Glutamatergic neuron (in vitro differentiated cells): ENCODE measurements around the gene RFX1. TPM values are rescaled to one million over a fixed set of nuclear protein-coding genes. Genes with fewer than 3 reads are reported as not detected.
"Not testable (repeated sequence)": the region's sequence is repeated elsewhere in the genome, so short reads cannot be mapped to it uniquely, and the experiment has no call there.

Source experiments
- DNase-seq: peaks from one replicate; pipeline ENCODE4 v3.0.0; 2022
- H3K27ac Mint-ChIP-seq: one replicate; pipeline ENCODE4 v1.8.0; 2020; ENCODE audit warnings: mild to moderate bottlenecking, mixed read lengths, inconsistent platforms; ENCODE audit not compliant: unreplicated experiment
- H3K27me3 Mint-ChIP-seq: one replicate; pipeline ENCODE4 v1.8.0; 2020; ENCODE audit warnings: mild to moderate bottlenecking, moderate library complexity, mixed read lengths, inconsistent platforms; ENCODE audit not compliant: unreplicated experiment
- H3K36me3 Mint-ChIP-seq: one replicate; pipeline ENCODE4 v1.8.0; 2020; ENCODE audit warnings: mild to moderate bottlenecking, mixed read lengths, inconsistent platforms; ENCODE audit not compliant: unreplicated experiment
- H3K4me1 Mint-ChIP-seq: one replicate; pipeline ENCODE4 v1.8.0; 2020; ENCODE audit warnings: mild to moderate bottlenecking, low read depth, mixed read lengths, inconsistent platforms; ENCODE audit not compliant: unreplicated experiment
- H3K4me3 Mint-ChIP-seq: one replicate; pipeline ENCODE4 v1.8.0; 2020; ENCODE audit warnings: mild to moderate bottlenecking, mixed read lengths, inconsistent platforms; ENCODE audit not compliant: unreplicated experiment
- H3K9me3 Mint-ChIP-seq: one replicate; pipeline ENCODE4 v1.8.0; 2020; ENCODE audit warnings: mild to moderate bottlenecking, moderate library complexity, mixed read lengths, inconsistent platforms; ENCODE audit not compliant: unreplicated experiment
- CTCF ChIP-seq: fragments of 200-600 bp; sonication (generic); IDR thresholded peaks from one replicate; pipeline ENCODE4 v1.5.0; 2021; ENCODE audit not compliant: partially characterized antibody, unreplicated experiment
- total RNA-seq: library from RNA; stranded (reverse); fragmentation: NEBNext Ultra II Directional; extraction: Animal tissue kit (Norgen Biotek cat#: 25700); gene quantifications from one replicate; pipeline ENCODE4 v1.2.1, GENCODE V29; 2021; ENCODE audit not compliant: unreplicated experiment

The RFX1 gene
- total RNA-seq, 1 donor from 2014 or later, result 9.4 TPM

DNA sequence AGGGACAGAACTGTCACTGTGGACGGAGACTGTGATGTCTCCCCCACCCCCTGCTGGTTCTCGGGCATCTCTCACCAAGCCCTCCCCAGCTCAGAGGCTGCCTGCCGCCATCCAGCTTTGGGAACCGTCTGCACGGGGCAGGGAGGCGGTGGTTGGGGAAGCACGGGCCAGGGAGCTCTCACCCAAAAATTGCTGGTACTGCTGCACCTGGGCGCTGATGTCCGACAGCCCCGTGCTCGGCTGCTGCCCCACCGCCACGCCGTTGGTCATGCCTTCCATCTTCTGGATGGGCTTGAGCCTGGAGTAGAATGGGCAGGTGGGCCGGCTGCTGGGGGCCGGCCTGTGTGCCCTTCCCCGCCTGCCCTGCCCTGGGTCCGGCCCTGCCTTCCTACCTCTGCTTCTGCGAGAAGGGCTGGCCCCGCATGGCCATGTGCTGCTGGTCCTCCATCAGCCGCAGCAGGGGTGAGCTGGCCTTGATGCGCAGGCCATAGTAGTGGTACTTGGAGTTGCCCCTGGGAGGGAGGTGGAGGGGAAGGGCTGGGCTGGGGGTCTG is 37.7 kb downstream of the RFX1 start:
- TF ChIP-seq CTCF, result no peak
- DNase-seq, result no peak
- Mint-ChIP-seq H3K4me1 (no peaks in the 10 kb centered on the region), H3K27ac (no peak overlapping the region), H3K36me3 (peaks cover 3% of the 10 kb centered on the region), H3K27me3 (peaks cover 1% of the 10 kb centered on the region), H3K9me3 (peaks cover 3% of the 10 kb centered on the region), H3K4me3 (no peak overlapping the region)

DNA sequence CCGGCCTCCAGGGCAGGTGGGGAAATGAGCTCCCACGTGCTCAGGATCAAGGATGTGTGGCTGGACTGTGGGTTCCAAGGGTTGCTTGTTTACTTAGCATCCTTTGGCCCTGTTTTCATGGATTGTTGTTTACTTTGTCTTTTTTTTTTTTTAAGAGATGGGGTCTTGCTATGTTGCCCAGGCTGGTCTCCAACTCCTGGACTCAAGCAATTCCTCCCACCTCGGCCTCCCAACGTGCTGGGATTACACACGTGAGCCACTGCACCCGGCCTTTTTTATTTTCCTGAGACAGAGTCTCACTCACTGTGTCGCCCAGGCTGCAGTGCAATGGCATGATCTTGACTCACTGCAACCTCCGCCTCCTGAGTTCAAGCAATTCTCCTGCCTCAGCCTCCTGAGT is 38.9 kb downstream of the RFX1 start:
- not testable (repeated sequence) for H3K27ac Mint-ChIP-seq, H3K9me3 Mint-ChIP-seq

DNA sequence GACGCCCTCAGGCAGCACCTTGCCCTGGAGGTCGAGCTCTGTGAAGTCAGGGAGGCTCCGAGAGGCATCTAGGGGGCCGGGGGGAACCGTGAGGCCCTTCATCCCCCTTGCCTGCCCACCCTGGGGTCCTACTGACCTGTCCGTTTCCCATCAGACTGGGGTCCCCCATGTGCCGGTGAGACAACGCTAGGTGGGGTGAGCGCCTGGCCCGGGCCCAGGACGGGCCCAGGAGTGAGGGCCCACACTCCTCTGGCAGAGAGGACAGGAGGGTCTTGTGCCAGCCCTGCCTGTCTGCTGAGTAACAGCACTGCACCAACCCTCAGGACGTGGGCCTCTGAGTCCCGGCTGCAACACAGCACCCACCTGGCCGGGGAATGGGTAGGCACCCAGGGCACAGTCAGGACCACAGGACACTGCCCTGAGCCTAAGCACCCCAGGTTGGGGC is 39.4 kb downstream of the RFX1 start:
- H3K27ac Mint-ChIP-seq, result no peak overlapping the region
- DNase-seq, result no peak
- TF ChIP-seq CTCF, result no peak

More for the DNA sequence above, 38.9 kb downstream of the RFX1 start:
- not testable (repeated sequence) for H3K27me3 Mint-ChIP-seq, H3K4me1 Mint-ChIP-seq, H3K4me3 Mint-ChIP-seq, H3K36me3 Mint-ChIP-seq, DNase-seq

GRCh38 chr19:13965926-13966683 is 40.0 kb downstream of the RFX1 start:
- Mint-ChIP-seq H3K4me1 (peaks cover 2% of the 10 kb centered on the region), H3K27me3 (peaks cover 5% of the 10 kb centered on the region), H3K9me3 (peaks cover 5% of the 10 kb centered on the region), H3K4me3 (no peak overlapping the region), H3K36me3 (peaks cover 3% of the 10 kb centered on the region), H3K27ac (no peak overlapping the region)
- no peak for DNase-seq
- no peak for TF ChIP-seq CTCF

More for the DNA sequence above, 39.4 kb downstream of the RFX1 start:
- peaks cover 3% of the 10 kb centered on the region for H3K36me3 Mint-ChIP-seq
- H3K4me3 Mint-ChIP-seq, result no peak overlapping the region
- H3K9me3 Mint-ChIP-seq, result peaks cover 3% of the 10 kb centered on the region
- peaks cover under 1% of the 10 kb centered on the region for H3K4me1 Mint-ChIP-seq
- peaks cover 2% of the 10 kb centered on the region for H3K27me3 Mint-ChIP-seq

DNA sequence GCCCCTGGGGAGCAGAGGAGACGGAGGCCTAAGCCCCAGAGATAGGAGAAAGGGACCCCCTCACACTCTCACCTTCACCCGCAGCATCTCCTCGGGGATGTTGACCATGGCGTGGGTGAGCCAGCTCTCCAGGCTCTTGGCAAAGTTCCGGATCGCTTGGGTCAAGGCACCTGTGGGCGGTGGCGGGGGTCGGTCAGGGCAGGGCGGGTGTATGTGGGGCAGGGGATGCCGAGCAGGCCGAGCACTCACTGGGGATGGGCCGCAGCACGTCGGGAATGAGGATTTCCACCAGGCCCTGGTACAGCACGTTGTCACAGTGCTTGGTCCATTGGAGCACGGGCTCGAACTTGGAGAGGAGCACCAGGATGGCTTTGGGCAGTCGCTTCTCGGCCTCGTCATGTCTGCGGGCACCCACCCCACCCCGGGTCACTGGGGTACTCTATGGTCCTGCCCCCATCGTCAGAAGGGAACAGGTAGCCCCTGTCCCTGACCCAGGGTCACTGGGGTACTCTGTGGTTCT is 40.7 kb downstream of the RFX1 start:
- Mint-ChIP-seq H3K9me3 (peaks cover 5% of the 10 kb centered on the region), H3K27ac (no peak overlapping the region), H3K4me1 (peaks cover 2% of the 10 kb centered on the region), H3K36me3 (peaks cover 3% of the 10 kb centered on the region), H3K27me3 (peaks cover 5% of the 10 kb centered on the region), H3K4me3 (no peak overlapping the region)
- no peak for TF ChIP-seq CTCF
- DNase-seq, result no peak
